Esophagus (tissue), 2 donors: ENCODE measurements around the gene TMEM9. TPM values are rescaled to one million over a fixed set of nuclear protein-coding genes. Genes with fewer than 3 reads are reported as not detected.

Experiments used
- H3K27ac ChIP-seq, 2 donors: one replicate each; pipeline ENCODE4 v1.5.1; 2013; ENCODE audit warnings: low read depth in 2 of 2, mild to moderate bottlenecking in 2 of 2, inconsistent platforms in 1 of 2, low read length in 1 of 2, moderate library complexity in 1 of 2
- H3K27me3 ChIP-seq, 2 donors: one replicate each; pipeline ENCODE4 v1.6.1; 2013; ENCODE audit warnings: low read length in 2 of 2, control low read depth in 1 of 2, mild to moderate bottlenecking in 1 of 2; ENCODE audit not compliant: insufficient read depth in 2 of 2, control insufficient read depth in 1 of 2
- H3K36me3 ChIP-seq, 2 donors: one replicate each; pipeline ENCODE4 v1.6.1; 2013; ENCODE audit warnings: low read length in 1 of 2; ENCODE audit not compliant: control insufficient read depth in 2 of 2, insufficient read depth in 2 of 2
- H3K4me1 ChIP-seq, 2 donors: one replicate each; pipeline ENCODE4 v1.6.1; 2013; ENCODE audit warnings: low read length in 1 of 2; ENCODE audit not compliant: control insufficient read depth in 2 of 2, insufficient read depth in 2 of 2
- H3K4me3 ChIP-seq, 2 donors: one replicate each; pipeline ENCODE4 v1.5.1; 2013; ENCODE audit warnings: low read length in 2 of 2, mild to moderate bottlenecking in 2 of 2, low read depth in 1 of 2, moderate library complexity in 1 of 2
- H3K9me3 ChIP-seq, 2 donors: one replicate each; pipeline ENCODE4 v1.6.1; 2013; ENCODE audit warnings: mild to moderate bottlenecking in 2 of 2, low read depth in 1 of 2, low read length in 1 of 2, moderate library complexity in 1 of 2; ENCODE audit not compliant: control insufficient read depth in 2 of 2, insufficient read depth in 1 of 2
- WGBS, 2 donors: extraction: QIAGEN DNeasy Blood & Tissue Kit; methylation state at CpG; one replicate each; pipeline ENCODE4 v1.1.7; 2013; 5-methylcytosine and 5-hydroxymethylcytosine counted together
- polyA plus RNA-seq, 2 donors: library from polyadenylated mRNA; stranded (reverse); fragments of 200-250 nt; gene quantifications; one replicate each; pipeline ENCODE4 v1.2.3, GENCODE V29; 2013
- donor health status: healthy with polysubstance abuse.
- donor health status: Bipolar disorder and iron deficiency.

Gene TMEM9
- polyA plus RNA-seq, 2 donors: 13.2 to 25.7 TPM

GRCh38 chr1:201185527-201186128 is 31.4 kb upstream of the TMEM9 start:
- Histone ChIP-seq H3K36me3 (no peaks in the 10 kb centered on the region), H3K4me3 (no peak overlapping the region), H3K27me3 (peaks cover 2 to 7% of the 10 kb centered on the region in 2 donors), H3K27ac (no peak overlapping the region), H3K9me3 (no peaks in the 10 kb centered on the region), H3K4me1 (no peaks in the 10 kb centered on the region)
- 78 to 83% methylated on average over 5 of the region's 5 CpGs for WGBS, 2 donors

DNA sequence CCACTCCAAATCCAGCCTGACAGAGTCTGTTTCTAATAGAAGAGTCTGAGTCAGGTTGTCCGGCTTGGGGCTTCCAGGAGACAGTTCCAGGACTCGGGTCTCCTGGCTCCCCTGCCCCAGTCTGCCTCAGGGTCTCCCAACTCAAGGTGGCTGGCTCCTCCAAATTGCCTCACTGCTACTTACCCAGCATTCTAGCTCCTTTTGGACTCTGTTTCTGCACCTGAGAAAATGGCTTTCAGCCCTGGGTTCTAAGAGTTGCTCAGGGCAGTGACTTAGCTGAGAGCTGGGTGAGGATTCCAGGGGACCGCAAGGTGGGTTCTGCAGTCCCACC is 30.8 kb upstream of the TMEM9 start:
- WGBS, 2 donors: 54 to 55% methylated on average over 3 of the region's 3 CpGs
- H3K4me1 ChIP-seq: no peaks in the 10 kb centered on the region
- H3K36me3 ChIP-seq: no peaks in the 10 kb centered on the region
- no peaks in the 10 kb centered on the region for H3K9me3 ChIP-seq
- peaks cover 0 to 7% of the 10 kb centered on the region in 2 donors for H3K27me3 ChIP-seq
- no peak overlapping the region for H3K27ac ChIP-seq
- H3K4me3 ChIP-seq: no peak overlapping the region

DNA sequence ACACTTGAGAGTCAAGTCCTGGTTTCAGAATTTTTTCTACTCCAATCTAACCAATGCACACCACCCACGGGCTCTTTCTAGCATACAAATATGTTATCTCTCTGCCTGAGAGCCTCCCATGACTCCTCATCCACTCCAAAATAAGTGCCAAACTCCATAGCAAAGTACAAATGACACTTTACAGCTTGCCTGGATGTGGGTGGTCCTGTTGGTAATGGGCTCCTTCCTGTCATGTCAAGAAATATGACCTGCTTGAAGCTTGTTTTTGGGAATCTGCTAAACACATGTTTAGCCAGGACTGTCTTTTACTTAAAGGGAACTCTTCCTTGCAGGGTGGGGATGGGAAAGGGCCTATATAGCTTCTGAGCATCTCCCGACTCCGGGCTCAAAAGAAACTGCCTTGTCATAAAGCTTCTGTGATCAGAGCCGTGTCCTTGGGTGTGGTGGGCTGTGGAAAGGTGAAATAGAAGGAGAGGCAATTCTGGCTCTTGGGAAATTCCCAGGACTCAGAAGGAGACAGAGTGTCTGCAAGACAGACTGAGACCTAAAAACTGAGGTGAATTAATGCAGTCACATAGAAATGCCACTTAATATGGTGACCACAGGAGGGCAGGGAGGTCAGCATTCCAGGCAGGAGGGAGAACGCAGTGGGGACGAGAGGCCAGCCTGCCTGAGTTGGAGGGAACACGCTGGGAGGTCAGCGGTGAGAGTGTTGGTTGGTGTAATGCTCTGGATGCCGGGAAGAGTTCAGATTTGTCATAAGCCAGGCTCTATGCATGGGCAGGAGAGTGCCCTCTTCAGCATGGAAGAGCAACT is 30.2 kb upstream of the TMEM9 start:
- Histone ChIP-seq H3K4me3 (no peak overlapping the region), H3K9me3 (no peaks in the 10 kb centered on the region), H3K36me3 (no peaks in the 10 kb centered on the region), H3K27ac (no peak overlapping the region), H3K27me3 (peaks cover 0 to 4% of the 10 kb centered on the region in 2 donors), H3K4me1 (no peaks in the 10 kb centered on the region)
- 48 to 64% methylated on average over 9 of the region's 9 CpGs for WGBS, 2 donors

DNA sequence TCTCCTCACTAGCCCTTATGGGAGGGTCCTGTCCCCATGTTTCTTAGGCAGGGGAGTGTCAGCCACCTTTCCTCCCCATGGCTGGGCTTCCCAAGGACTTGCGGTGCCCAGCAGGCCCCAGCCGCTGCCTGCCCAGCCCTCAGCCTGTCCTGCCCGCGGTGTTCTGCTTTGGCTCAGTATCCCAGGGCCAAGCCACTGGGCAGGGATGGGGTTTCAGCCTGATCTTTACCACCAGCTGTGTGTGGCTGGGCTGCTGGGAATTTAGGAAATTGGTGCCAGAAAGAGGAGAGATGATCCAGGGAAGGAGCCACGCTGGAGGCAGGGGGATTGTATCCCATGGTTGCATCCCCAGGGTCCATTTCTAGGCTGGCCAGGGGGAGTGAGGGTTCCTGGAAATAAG is 29.5 kb upstream of the TMEM9 start:
- Histone ChIP-seq H3K36me3 (no peaks in the 10 kb centered on the region), H3K9me3 (no peaks in the 10 kb centered on the region), H3K27ac (no peak overlapping the region), H3K4me1 (no peaks in the 10 kb centered on the region), H3K4me3 (no peak overlapping the region), H3K27me3 (no peaks in the 10 kb centered on the region)
- 84 to 87% methylated on average over 5 of the region's 5 CpGs for whole genome bisulfite sequencing, 2 donors

- H3K9me3 ChIP-seq: no peaks in the 10 kb centered on the region
- no peaks in the 10 kb centered on the region for H3K27me3 ChIP-seq
- no peak overlapping the region for H3K27ac ChIP-seq
- H3K4me1 ChIP-seq: no peaks in the 10 kb centered on the region
- WGBS, 2 donors: 78 to 89% methylated on average over 3 of the region's 3 CpGs
- H3K36me3 ChIP-seq: no peaks in the 10 kb centered on the region
- no peak overlapping the region for H3K4me3 ChIP-seq
Observed at GRCh38 chr1:201183209-201183608, 28.9 kb upstream of the TMEM9 start.

GRCh38 chr1:201181726-201182125 is 27.5 kb upstream of the TMEM9 start:
- peaks cover 0 to 2% of the 10 kb centered on the region in 2 donors for H3K4me1 ChIP-seq
- no peaks in the 10 kb centered on the region for H3K36me3 ChIP-seq
- H3K27me3 ChIP-seq: no peaks in the 10 kb centered on the region
- 69 to 77% methylated on average over 2 of the region's 2 CpGs for WGBS, 2 donors
- H3K27ac ChIP-seq: no peak overlapping the region
- H3K4me3 ChIP-seq: no peak overlapping the region
- no peaks in the 10 kb centered on the region for H3K9me3 ChIP-seq

GRCh38 chr1:201181323-201181722 is 27.0 kb upstream of the TMEM9 start:
- Histone ChIP-seq H3K4me3 (no peak overlapping the region), H3K36me3 (no peaks in the 10 kb centered on the region), H3K27me3 (no peaks in the 10 kb centered on the region), H3K4me1 (peaks cover 0 to 2% of the 10 kb centered on the region in 2 donors), H3K27ac (no peak overlapping the region), H3K9me3 (no peaks in the 10 kb centered on the region)
- 67 to 81% methylated on average over 1 of the region's 1 CpG for WGBS, 2 donors

DNA sequence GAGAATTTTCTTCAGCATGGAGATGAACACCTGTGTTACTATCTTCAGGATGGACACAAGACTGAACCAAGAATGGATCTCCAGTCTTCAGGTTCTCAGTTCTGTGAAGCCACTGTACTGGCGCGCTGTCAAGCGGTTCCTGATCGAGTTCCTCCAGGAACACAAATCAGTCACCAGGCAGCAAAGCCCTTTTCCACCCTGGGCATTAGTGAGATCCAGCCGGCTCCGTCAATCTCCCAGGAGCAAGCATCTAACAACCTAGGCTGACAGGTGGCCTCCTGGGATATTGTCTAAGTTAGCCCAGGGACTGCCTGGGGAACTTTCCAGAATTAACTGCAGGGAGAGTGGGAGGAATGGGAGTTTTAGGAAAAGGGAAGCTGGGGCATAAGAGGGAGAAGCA is 26.6 kb upstream of the TMEM9 start:
- Histone ChIP-seq H3K36me3 (no peaks in the 10 kb centered on the region), H3K4me1 (peaks cover 0 to 2% of the 10 kb centered on the region in 2 donors), H3K4me3 (no peak overlapping the region), H3K27me3 (no peaks in the 10 kb centered on the region), H3K9me3 (no peaks in the 10 kb centered on the region), H3K27ac (no peak overlapping the region)
- 92 to 96% methylated on average over 6 of the region's 6 CpGs for WGBS, 2 donors

DNA sequence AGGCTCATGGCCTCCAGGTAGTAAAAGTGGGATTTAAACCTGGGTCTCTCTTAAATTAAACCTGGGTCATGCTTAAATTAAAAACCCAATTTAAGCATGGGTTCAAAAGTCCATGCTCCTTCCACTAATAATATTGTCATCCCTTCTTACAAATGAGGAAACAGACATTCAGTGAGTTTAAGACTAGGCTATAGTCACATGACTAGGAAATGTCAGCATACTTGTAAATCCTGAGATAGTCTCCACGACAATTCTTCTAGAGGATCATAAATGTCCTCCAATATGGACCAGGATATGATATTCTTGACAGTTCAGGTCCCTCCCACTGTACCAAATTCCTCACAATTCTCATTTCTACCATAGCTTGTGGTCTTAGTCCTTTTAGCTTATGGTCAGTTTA is 25.9 kb upstream of the TMEM9 start:
- WGBS, 2 donors: 52 to 55% methylated on average over 1 of the region's 1 CpG
- H3K36me3 ChIP-seq: no peaks in the 10 kb centered on the region
- H3K4me1 ChIP-seq: peaks cover 0 to 2% of the 10 kb centered on the region in 2 donors
- H3K4me3 ChIP-seq: no peak overlapping the region
- no peaks in the 10 kb centered on the region for H3K27me3 ChIP-seq
- H3K27ac ChIP-seq: no peak overlapping the region
- no peaks in the 10 kb centered on the region for H3K9me3 ChIP-seq

- Histone ChIP-seq H3K9me3 (no peaks in the 10 kb centered on the region), H3K4me3 (no peak overlapping the region), H3K27ac (no peak overlapping the region), H3K4me1 (peaks cover 0 to 2% of the 10 kb centered on the region in 2 donors), H3K27me3 (no peaks in the 10 kb centered on the region), H3K36me3 (no peaks in the 10 kb centered on the region)
- WGBS, 2 donors: 61 to 74% methylated on average over 3 of the region's 3 CpGs
Observed at GRCh38 chr1:201178718-201179117, 24.4 kb upstream of the TMEM9 start.
